ENCODE measurements around the gene MYH13. TPM values are rescaled to one million over a fixed set of nuclear protein-coding genes. Genes with fewer than 3 reads are reported as not detected.

The MYH13 gene
- total RNA-seq, 2 experiments from 2014 or later, result not detected

GRCh38 chr17:10318535-10318934 lies 54.3 kb downstream of the MYH13 start:
- Histone ChIP-seq H3K9me3 (ENCODE audit: control insufficient read depth in 1 of 2, insufficient read depth in 1 of 2, low read length in 2 of 2) (peaks cover 0 to 4% of the 10 kb centered on the region in 2 experiments), H3K4me1 (ENCODE audit: insufficient read depth, low read length) (peaks cover 3% of the 10 kb centered on the region), H3K27me3 (ENCODE audit: control insufficient read depth in 1 of 2, insufficient read depth in 2 of 2, low read length in 2 of 2) (no peaks in the 10 kb centered on the region), H3K36me3 (ENCODE audit: insufficient read depth, low read length) (no peaks in the 10 kb centered on the region), H3K27ac (ENCODE audit: low read depth in 1 of 2, low read length in 2 of 2) (no peak overlapping the region), H3K4me3 (ENCODE audit: low read length) (no peak overlapping the region)
- Mint-ChIP-seq H3K27me3 (peaks cover 5% of the 10 kb centered on the region), H3K27ac (no peak overlapping the region), H3K9me3 (no peaks in the 10 kb centered on the region), H3K36me3 (ENCODE audit: low read depth) (no peaks in the 10 kb centered on the region), H3K4me1 (ENCODE audit: low read depth) (peaks cover 12% of the 10 kb centered on the region), H3K4me3 (no peak overlapping the region)
- ChIA-PET POLR2A (no interaction called here), CTCF (no interaction called here)
- ATAC-seq (ENCODE audit: poor library complexity), result no peak
- TF ChIP-seq, protein P1, sequence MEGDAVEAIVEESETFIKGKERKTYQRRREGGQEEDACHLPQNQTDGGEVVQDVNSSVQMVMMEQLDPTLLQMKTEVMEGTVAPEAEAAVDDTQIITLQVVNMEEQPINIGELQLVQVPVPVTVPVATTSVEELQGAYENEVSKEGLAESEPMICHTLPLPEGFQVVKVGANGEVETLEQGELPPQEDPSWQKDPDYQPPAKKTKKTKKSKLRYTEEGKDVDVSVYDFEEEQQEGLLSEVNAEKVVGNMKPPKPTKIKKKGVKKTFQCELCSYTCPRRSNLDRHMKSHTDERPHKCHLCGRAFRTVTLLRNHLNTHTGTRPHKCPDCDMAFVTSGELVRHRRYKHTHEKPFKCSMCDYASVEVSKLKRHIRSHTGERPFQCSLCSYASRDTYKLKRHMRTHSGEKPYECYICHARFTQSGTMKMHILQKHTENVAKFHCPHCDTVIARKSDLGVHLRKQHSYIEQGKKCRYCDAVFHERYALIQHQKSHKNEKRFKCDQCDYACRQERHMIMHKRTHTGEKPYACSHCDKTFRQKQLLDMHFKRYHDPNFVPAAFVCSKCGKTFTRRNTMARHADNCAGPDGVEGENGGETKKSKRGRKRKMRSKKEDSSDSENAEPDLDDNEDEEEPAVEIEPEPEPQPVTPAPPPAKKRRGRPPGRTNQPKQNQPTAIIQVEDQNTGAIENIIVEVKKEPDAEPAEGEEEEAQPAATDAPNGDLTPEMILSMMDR (IDR thresholded peaks at IDR 0.05), result no peak
- intact Hi-C loops (cut with DNase I, micrococcal nuclease), result no loop called here
- DNase-seq, result no peak

GRCh38 chr17:10317543-10317834 lies 55.3 kb downstream of the MYH13 start:
- Mint-ChIP-seq H3K9me3 (no peaks in the 10 kb centered on the region), H3K36me3 (ENCODE audit: low read depth) (no peaks in the 10 kb centered on the region), H3K27me3 (peaks cover 5% of the 10 kb centered on the region), H3K4me1 (ENCODE audit: low read depth) (peaks cover 12% of the 10 kb centered on the region), H3K27ac (no peak overlapping the region), H3K4me3 (no peak overlapping the region)
- H3K36me3 ChIP-seq (ENCODE audit: insufficient read depth, low read length), result no peaks in the 10 kb centered on the region
- ATAC-seq (ENCODE audit: poor library complexity), result no peak
- H3K27ac ChIP-seq (ENCODE audit: low read depth in 1 of 2, low read length in 2 of 2), result no peak overlapping the region
- ChIA-PET CTCF (no interaction called here), POLR2A (no interaction called here)
- H3K4me3 ChIP-seq (ENCODE audit: low read length), result no peak overlapping the region
- peaks cover 3% of the 10 kb centered on the region for H3K4me1 ChIP-seq (ENCODE audit: insufficient read depth, low read length)
- DNase-seq, result no peak
- TF ChIP-seq, protein P1 (IDR thresholded peaks at IDR 0.05), result peak; percentile 33
- peaks cover 0 to 8% of the 10 kb centered on the region in 2 experiments for H3K9me3 ChIP-seq (ENCODE audit: control insufficient read depth in 1 of 2, insufficient read depth in 1 of 2, low read length in 2 of 2)
- no peaks in the 10 kb centered on the region for H3K27me3 ChIP-seq (ENCODE audit: control insufficient read depth in 1 of 2, insufficient read depth in 2 of 2, low read length in 2 of 2)
- intact Hi-C loops (cut with DNase I, micrococcal nuclease), result no loop called here

DNA sequence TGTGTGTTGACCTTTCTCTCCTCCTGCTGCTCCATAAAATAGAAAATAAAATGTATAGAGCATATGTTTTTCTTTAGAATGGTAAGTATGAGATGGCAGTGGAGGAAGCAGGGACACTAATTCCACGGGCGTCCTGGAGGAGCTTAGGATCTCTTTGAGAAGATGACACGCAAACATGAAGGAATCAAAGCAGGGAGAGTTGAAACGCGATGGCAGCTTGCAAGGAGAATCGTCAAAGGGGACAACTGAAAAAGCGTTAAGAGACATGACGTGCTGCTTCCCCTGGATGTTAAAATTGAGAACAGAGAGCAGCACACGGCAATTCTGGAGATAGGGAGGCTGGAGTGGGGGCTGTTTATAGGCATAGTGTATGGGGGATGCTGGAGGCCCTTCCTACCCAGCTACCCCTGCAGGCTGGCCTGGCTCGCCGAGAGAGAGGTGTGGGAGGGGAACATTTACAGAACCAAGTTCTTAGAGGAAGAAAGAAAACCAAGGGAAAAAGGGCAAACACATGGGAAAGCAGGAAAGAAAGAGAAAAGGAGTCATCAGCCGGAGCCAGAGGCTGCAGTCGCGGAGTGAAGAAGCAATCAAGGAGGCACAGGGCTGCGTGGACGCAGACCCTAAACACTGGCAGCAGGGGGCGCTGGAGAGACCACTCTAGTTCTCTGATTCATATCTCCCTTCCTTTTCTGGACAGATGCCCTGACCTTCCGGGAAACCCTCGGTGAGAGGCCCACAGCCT lies 55.8 kb downstream of the MYH13 start:
- H3K27ac ChIP-seq (ENCODE audit: low read depth in 1 of 2, low read length in 2 of 2), result no peak overlapping the region
- H3K4me3 ChIP-seq (ENCODE audit: low read length), result no peak overlapping the region
- H3K36me3 Mint-ChIP-seq (ENCODE audit: low read depth), result no peaks in the 10 kb centered on the region
- H3K9me3 Mint-ChIP-seq, result no peaks in the 10 kb centered on the region
- TF ChIP-seq, protein P1 (IDR thresholded peaks at IDR 0.05), result peak; percentile 59
- H3K36me3 ChIP-seq (ENCODE audit: insufficient read depth, low read length), result no peaks in the 10 kb centered on the region
- intact Hi-C loops (cut with DNase I, micrococcal nuclease), result no loop called here
- no peaks in the 10 kb centered on the region for H3K27me3 ChIP-seq (ENCODE audit: control insufficient read depth in 1 of 2, insufficient read depth in 2 of 2, low read length in 2 of 2)
- ChIA-PET CTCF (no interaction called here), POLR2A (no interaction called here)
- H3K9me3 ChIP-seq (ENCODE audit: control insufficient read depth in 1 of 2, insufficient read depth in 1 of 2, low read length in 2 of 2), result peaks cover 0 to 8% of the 10 kb centered on the region in 2 experiments
- H3K4me1 ChIP-seq (ENCODE audit: insufficient read depth, low read length), result peaks cover 3% of the 10 kb centered on the region
- H3K4me1 Mint-ChIP-seq (ENCODE audit: low read depth), result peaks cover 12% of the 10 kb centered on the region
- no peak overlapping the region for H3K4me3 Mint-ChIP-seq
- DNase-seq (peak in 4 of 14 experiments; percentile 3 to 56 (median 24)), ATAC-seq (ENCODE audit: poor library complexity) (no peak)
- H3K27ac Mint-ChIP-seq, result no peak overlapping the region
- peaks cover 5% of the 10 kb centered on the region for H3K27me3 Mint-ChIP-seq

All from CD4-positive, alpha-beta T cell (primary cell).